Progenitor cell of endocrine pancreas (in vitro differentiated cells): ENCODE measurements around the gene LTBP1. TPM values are rescaled to one million over a fixed set of nuclear protein-coding genes. Genes with fewer than 3 reads are reported as not detected.

ENCODE experiments used
- DNase-seq: peaks from one replicate; pipeline ENCODE4 v3.0.0; 2021; ENCODE audit warnings: low spot score; ENCODE audit not compliant: unreplicated experiment
- H3K27ac Mint-ChIP-seq: 2 replicates; pipeline ENCODE4 v1.8.0; 2021; ENCODE audit warnings: mild to moderate bottlenecking, moderate library complexity, mixed read lengths
- H3K27me3 Mint-ChIP-seq: 2 replicates; pipeline ENCODE4 v1.8.0; 2021; ENCODE audit warnings: mixed read lengths
- H3K36me3 Mint-ChIP-seq: 2 replicates; pipeline ENCODE4 v1.8.0; 2022; ENCODE audit warnings: mixed read lengths; ENCODE audit not compliant: insufficient read depth
- H3K4me1 Mint-ChIP-seq: 2 replicates; pipeline ENCODE4 v1.8.0; 2021; ENCODE audit warnings: low read depth, mixed read lengths
- H3K4me3 Mint-ChIP-seq: 2 replicates; pipeline ENCODE4 v1.8.0; 2021; ENCODE audit warnings: low read depth, mild to moderate bottlenecking, moderate library complexity, mixed read lengths
- H3K9me3 Mint-ChIP-seq: 2 replicates; pipeline ENCODE4 v1.8.0; 2021; ENCODE audit warnings: low read depth, mixed read lengths
- total RNA-seq: library from RNA; stranded (reverse); gene quantifications from 2 replicates; pipeline ENCODE4 v1.2.1, GENCODE V29; 2021
- TF ChIP-seq, protein P1 (sequence below): fragments of 200-600 bp; sonication (generic); IDR thresholded peaks from one replicate; pipeline ENCODE4 v1.5.0; 2021; ENCODE audit warnings: antibody characterized with exemption, mild to moderate bottlenecking; ENCODE audit not compliant: unreplicated experiment

The LTBP1 gene
- total RNA-seq, 1 donor from 2014 or later: 63.0 TPM

DNA sequence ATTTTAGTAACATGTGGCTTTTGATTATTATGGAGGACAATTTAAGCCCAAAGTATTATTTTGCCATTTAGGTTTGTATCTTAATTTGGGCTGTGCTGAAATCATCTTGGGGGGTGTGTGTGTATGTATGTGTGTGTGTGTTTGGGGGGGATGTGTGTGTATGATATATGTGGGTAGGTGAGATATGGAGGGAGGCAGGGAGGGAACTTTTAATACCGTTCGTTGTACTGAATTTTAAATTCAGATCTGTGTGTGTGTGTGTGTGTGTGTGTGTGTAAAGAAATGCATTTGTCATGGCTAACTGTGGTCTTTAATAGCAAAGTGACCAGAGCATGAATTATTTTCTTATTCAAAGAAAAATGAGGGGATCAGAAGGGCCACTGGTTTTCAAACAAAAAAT is 113.7 kb downstream of the LTBP1 start:
- H3K4me1 Mint-ChIP-seq: no peaks in the 10 kb centered on the region
- no peak for DNase-seq
- TF ChIP-seq, protein P1, sequence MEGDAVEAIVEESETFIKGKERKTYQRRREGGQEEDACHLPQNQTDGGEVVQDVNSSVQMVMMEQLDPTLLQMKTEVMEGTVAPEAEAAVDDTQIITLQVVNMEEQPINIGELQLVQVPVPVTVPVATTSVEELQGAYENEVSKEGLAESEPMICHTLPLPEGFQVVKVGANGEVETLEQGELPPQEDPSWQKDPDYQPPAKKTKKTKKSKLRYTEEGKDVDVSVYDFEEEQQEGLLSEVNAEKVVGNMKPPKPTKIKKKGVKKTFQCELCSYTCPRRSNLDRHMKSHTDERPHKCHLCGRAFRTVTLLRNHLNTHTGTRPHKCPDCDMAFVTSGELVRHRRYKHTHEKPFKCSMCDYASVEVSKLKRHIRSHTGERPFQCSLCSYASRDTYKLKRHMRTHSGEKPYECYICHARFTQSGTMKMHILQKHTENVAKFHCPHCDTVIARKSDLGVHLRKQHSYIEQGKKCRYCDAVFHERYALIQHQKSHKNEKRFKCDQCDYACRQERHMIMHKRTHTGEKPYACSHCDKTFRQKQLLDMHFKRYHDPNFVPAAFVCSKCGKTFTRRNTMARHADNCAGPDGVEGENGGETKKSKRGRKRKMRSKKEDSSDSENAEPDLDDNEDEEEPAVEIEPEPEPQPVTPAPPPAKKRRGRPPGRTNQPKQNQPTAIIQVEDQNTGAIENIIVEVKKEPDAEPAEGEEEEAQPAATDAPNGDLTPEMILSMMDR: no peak

DNA sequence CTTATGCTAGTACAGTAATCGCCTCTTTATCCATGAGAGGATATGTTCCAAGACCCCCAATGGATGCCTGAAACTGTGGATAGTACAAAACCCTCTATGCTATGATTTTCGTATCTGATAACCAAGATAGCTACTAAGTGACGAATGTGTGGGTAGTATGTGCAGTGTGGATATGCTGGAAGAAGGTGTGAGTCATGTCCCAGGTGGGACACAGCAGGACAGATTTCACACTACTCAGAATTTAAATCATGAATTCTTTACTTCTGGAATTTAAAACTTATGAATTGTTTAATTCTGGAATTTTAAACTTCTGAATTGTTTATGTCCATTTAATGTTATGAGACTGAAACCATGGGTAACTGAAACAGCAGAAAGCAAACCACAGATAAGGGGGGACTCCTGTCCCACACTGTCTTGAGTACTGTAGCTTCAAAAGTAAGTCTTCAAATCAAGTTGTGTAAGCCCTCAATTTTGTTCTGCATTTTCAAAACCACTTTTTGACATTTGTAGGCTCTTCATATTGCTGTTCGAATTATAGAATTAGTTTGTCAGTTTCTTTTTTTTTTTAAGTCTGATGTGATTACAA is 116.0 kb downstream of the LTBP1 start:
- Mint-ChIP-seq H3K4me3 (no peak overlapping the region), H3K27me3 (no peaks in the 10 kb centered on the region), H3K36me3 (peaks cover 3% of the 10 kb centered on the region), H3K9me3 (peaks cover 3% of the 10 kb centered on the region), H3K4me1 (no peaks in the 10 kb centered on the region), H3K27ac (no peak overlapping the region)
- TF ChIP-seq, protein P1: no peak
- DNase-seq: no peak

More for the DNA sequence above, 113.7 kb downstream of the LTBP1 start:
- Mint-ChIP-seq H3K27ac (no peak overlapping the region), H3K36me3 (peaks cover 6% of the 10 kb centered on the region), H3K4me3 (no peak overlapping the region), H3K27me3 (no peaks in the 10 kb centered on the region), H3K9me3 (peaks cover 8% of the 10 kb centered on the region)

DNA sequence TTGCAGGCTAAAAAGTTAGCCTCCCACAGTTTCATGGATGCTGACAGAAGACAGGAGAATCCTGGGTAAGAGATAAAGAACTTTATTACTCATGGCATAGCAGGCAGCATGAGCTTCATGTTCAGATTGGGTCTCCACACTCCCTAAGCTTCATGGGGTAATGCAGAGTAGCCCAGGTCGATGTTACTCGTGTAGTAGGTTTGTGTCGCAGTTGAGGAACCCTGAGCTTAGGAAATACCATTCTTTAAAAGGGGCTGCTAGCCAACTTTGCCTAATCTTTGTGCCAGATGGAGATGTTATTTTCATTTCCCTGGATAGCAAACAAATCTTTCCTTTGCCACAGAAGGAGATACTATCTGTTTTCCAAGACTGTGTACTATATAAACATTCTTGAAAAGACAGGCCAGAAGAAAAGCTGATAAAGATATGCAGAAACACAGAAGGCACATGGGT is 117.6 kb downstream of the LTBP1 start:
- peaks cover 2% of the 10 kb centered on the region for H3K4me1 Mint-ChIP-seq
- H3K9me3 Mint-ChIP-seq: peaks cover 3% of the 10 kb centered on the region
- H3K27me3 Mint-ChIP-seq: no peaks in the 10 kb centered on the region
- DNase-seq: no peak
- peaks cover 3% of the 10 kb centered on the region for H3K36me3 Mint-ChIP-seq
- H3K4me3 Mint-ChIP-seq: no peak overlapping the region
- no peak overlapping the region for H3K27ac Mint-ChIP-seq
- TF ChIP-seq, protein P1: no peak

DNA sequence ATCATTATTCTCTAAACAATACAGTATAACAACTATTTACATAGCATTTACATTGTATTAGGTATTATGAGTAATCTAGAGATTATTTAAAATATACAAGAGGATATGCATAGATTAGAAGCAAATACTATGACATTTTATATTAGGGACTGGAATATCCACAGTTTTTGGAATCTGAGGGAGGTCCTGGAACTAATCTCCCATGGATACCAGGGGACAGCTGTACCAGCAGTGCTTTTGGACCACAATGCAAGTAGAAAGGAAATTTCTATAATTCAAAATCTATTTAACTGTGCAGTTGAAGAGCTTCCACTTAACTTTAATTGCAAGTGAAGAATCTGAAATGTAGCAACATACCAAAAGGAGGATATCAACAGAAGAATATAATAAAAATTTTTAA is 120.8 kb downstream of the LTBP1 start:
- peaks cover 2% of the 10 kb centered on the region for H3K36me3 Mint-ChIP-seq
- no peak overlapping the region for H3K4me3 Mint-ChIP-seq
- H3K9me3 Mint-ChIP-seq: peaks cover 1% of the 10 kb centered on the region
- H3K27me3 Mint-ChIP-seq: no peaks in the 10 kb centered on the region
- H3K4me1 Mint-ChIP-seq: peaks cover 2% of the 10 kb centered on the region
- TF ChIP-seq, protein P1: no peak
- DNase-seq: no peak
- H3K27ac Mint-ChIP-seq: no peak overlapping the region

DNA sequence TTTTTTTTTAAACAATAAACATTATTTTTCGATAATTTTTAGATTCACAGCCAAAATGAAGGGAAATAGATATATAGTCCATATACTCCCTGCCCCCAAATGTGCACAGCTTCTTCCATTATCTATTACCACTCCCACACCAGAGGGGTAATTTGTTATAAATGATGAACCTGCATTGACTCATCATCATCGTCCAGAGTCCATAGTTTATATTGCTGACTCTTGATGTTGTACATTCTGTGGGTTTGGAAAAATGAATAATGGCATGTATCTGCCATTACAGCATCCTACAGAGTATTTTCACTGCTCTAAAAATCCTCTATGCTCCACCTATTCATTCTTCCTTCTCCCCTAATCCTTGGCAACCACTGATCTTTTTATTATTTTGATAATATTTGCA is 121.5 kb downstream of the LTBP1 start:
- DNase-seq: no peak
- no peak overlapping the region for H3K4me3 Mint-ChIP-seq
- H3K27ac Mint-ChIP-seq: no peak overlapping the region
- H3K27me3 Mint-ChIP-seq: no peaks in the 10 kb centered on the region
- H3K9me3 Mint-ChIP-seq: no peaks in the 10 kb centered on the region
- TF ChIP-seq, protein P1: no peak
- peaks cover 2% of the 10 kb centered on the region for H3K4me1 Mint-ChIP-seq
- H3K36me3 Mint-ChIP-seq: peaks cover 1% of the 10 kb centered on the region
